DMS153 (cell line): ENCODE data around the gene CHKA.

Source experiments
- DNase-seq: peaks from one replicate; lab custom pipeline; 2025; lab: John Stamatoyannopoulos, UW

CHKA gene

GRCh38 chr11:68013611-68014156 is 107.5 kb downstream of the CHKA start:
- DNase-seq, result no peak

GRCh38 chr11:68012843-68013610 is 108.2 kb downstream of the CHKA start:
- DNase-seq, result no peak

- no peak for DNase-seq
Measured at GRCh38 chr11:68012044-68012842, 108.9 kb downstream of the CHKA start.

- DNase-seq, result no peak
Measured at GRCh38 chr11:68011051-68011943, 109.9 kb downstream of the CHKA start.

- DNase-seq, result no peak
Measured at GRCh38 chr11:68010090-68011041, 110.8 kb downstream of the CHKA start, which contains the start of gene ALDH3B1. Gene ALDH3B1, plus strand, starts transcription at chr11:68010327. Its CDS starts 4,971 bp downstream, at chr11:68015298.

- DNase-seq, result no peak
Measured at GRCh38 chr11:68009391-68010089, 111.6 kb downstream of the CHKA start.

- DNase-seq, result peak; percentile 74
Measured at GRCh38 chr11:68008381-68009337, 112.5 kb downstream of the CHKA start.

- DNase-seq, result no peak
Measured at GRCh38 chr11:68007498-68008380, 113.4 kb downstream of the CHKA start.

GRCh38 chr11:68006606-68007166 is 114.5 kb downstream of the CHKA start:
- no peak for DNase-seq

- DNase-seq, result no peak
Measured at GRCh38 chr11:68004551-68005335, 116.4 kb downstream of the CHKA start.

GRCh38 chr11:68003846-68004550 is 117.2 kb downstream of the CHKA start, which contains the start of gene UNC93B1:
Gene UNC93B1, minus strand, starts transcription at chr11:68004097. Its CDS starts 54 bp downstream, at chr11:68004043.
- peak; percentile 68 for DNase-seq

- DNase-seq, result no peak
Measured at GRCh38 chr11:68002938-68003845, 118.0 kb downstream of the CHKA start.
